ENCODE measurements around the gene DCUN1D2.
A peak's percentile ranks its signal among the peaks of the same experiment; 100 is the strongest.
"Not testable (repeated sequence)": the region's sequence is repeated elsewhere in the genome, so short reads cannot be mapped to it uniquely, and the experiment has no call there.

DCUN1D2 gene

DNA sequence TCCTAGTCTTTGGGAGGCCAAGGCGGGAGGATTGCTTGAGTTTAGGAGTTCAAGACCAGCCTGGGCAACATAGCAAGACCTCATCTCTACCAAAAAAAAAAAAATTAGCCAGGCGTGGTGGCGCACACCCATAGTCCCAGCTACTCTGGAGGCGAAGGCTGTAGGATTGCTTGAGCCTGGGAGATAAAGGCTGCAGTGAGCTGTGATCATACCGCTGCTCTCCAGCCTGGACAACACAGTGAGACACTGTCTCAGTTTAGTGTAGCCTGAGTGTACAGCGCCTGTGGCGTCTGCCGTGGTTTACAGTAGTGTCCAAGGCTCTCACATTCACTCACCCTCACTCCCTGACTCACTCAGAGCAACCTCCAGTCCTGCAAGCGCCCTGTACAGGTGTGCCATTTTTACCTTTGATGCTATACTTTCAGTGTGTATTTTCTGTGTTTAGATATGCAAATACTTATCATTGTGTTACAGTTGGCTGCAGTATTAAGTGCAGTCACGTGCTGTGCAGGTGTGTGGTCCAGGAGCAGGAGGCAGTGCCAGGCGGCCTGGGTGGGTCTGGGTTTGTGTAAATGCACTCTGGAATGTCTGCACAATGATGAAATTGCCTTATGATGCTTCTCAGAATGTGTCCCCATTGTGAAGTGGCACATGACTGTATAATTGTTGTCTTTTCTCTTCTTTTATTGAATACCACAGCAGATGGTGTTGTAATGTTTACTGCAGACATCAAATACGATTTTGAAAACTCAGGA lies 36.1 kb upstream of the DCUN1D2 start:
- intact Hi-C loops (cut with DNase I) = no loop called here
- peak in 2 of 42 donors; percentile 1 to 8 for DNase-seq

DNA sequence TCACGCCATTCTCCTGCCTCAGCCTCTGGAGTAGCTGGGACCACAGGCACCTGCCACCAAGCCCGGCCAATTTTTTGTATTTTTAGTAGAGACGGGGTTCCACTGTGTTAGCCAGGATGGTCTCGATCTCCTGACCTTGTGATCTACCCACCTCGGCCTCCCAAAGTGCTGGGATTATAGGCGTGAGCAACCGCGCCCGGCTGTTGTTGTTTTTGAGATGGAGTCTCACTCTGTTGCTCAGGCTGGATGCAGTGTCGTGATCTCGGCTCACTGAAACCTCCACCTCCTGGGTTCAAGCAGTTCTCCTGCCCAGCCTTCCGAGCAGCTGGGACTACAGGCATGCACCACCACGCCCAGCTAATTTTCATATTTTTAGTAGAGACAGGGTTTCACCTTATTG lies 31.9 kb upstream of the DCUN1D2 start:
- DNase-seq; intact Hi-C loops (cut with DNase I): not testable (repeated sequence)

DNA sequence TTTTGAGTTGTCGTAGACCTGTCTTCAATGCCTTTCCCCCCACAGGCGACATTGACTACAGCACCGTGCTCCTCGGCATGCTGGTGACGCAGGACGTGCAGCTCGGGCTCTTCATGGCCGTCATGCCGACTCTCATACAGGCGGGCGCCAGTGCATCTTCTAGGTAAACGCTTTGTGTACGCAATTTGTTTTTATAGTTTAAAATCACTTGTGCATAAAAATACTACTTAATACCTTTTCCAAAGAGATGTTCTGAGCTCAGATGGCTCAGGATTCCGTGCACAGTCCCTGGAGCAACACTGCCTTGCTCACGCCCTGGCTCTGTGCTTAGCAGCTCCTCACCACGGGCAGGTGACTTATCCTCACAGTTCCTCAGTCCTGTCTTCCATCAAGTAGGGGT lies 30.1 kb upstream of the DCUN1D2 start:
- intact Hi-C loops (cut with DNase I) = no loop called here
- no peak for DNase-seq

DNA sequence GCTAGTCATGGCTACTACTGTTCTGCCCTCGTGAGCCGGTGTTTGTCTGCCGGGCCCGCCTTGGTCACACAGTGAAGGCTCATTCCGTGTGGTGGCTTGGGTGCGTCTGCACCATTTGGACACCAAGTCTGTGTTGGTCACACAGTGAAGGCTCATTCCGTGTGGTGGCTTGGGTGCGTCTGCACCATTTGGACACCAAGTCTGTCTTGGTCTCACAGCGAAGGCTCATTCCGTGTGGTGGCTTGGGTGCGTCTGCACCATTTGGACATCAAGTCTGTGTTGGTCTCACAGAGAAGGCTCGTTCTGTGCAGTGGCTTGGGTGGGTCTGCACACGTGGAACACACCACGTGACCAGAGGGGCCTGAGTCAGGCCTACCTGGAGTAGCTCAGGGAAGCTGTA lies 29.0 kb upstream of the DCUN1D2 start:
- intact Hi-C loops (cut with DNase I) = no loop called here
- no peak for DNase-seq

DNA sequence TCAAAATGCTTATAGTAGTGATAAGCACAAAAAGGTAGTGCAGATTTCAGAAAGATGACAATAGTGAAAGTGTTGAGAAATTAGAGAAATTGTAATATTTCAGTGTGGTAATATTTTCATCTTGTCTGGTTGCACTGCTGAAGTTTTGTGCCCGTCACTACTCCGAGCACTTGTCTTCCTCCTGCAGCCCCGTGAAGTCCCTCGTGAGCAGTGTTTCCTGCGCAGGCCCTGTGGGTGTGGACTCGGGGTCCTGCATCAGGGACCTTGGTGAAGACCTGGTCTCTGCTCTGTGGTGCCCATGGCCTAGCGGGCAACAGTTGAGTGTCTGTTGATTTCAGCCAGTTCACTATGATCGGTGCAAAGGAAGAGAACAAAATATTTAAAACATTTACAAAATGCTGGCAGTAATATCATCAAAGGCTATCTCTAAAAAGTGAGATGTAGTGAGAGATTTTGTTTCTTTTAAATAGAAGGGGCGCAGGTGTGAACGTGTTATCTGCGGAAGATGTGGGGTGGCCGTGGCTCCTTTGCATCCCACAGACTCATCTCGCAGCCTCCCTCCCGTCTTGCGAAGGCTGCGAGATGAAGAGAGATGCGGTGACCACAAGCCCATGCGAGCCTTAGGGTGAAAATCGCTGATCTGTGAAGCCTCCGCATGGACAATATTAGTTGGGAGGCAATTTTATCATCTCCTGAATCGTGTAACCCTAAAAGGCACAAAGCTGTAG lies 27.7 kb upstream of the DCUN1D2 start:
- intact Hi-C loops (cut with DNase I) = no loop called here
- no peak for DNase-seq

DNA sequence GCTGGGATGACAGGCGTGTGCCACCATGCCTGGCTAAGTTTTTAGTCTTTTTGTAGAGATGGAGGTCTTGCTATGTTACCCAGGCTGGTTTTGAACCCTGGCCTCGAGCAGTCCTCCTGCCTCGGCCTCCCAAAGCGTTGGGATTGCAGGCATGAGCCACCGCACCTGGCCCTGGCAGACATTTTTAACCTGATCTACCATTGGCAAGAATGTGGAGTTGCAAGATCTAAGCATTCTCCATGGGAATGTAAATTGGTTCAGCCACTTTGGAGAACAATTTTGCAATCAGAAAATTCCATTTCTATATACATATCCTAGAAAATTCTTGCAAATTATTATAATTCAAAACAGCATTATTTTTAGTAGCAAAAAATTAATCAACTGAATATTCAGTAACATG lies 24.3 kb upstream of the DCUN1D2 start:
- no peak for DNase-seq
- intact Hi-C loops (cut with DNase I) = no loop called here

DNA sequence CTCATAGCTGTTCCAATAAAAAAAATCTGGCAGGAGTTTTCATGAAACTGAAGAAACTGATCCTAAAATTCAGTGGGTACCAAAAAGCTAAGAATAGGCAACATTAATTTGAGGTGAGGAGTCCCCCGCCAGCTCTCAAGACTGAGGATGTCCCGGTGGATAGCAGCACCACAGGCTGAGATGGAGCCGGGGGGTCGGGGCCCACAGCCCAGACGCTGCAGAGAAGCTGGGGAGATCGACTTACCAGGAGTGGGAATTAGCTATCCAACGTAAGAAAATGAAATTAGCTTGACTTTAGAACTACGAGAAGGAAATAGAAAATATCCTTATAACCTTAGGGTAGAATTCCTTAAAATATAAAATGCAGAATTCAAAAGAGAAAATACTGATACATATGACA lies 23.2 kb upstream of the DCUN1D2 start:
- intact Hi-C loops (cut with DNase I) = no loop called here
- DNase-seq = no peak

DNA sequence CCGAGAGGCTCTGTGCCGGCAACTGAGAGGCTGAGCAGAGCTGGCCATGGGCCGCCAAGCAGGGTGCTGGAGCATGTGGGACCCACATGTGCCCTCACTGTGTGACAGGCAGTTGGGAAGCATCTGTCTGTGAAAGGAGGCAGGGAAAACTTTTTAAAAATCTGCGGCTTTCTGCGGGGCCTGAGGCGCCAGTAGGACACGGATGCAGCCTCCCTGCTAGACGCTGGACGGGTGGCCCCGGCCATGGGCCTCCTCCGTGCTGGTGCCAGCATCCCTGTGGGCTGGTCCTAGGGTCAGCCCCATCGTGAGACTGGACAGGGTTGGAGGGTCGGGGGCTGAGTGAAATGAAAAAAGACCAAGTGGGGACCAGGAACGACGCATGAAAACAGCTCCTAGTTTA lies 20.9 kb upstream of the DCUN1D2 start:
- DNase-seq = no peak
- intact Hi-C loops (cut with DNase I) = no loop called here

DNA sequence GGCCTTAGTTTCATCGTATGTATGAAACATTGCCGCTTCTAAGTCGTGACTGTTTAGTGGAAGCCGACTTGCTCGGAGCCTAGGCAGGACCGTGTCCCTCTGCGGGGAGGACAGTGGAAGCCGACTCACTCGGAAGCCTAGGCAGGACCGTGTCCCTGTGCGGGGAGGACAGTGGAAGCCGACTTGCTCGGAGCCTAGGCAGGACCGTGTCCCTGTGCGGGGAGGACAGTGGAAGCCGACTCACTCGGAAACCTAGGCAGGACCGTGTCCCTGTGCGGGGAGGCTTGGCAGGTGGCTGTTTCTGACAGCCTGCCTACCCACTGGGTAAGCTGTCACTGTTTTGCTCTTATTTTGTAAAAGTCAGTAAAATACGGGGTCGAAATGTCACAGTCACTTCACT lies 20.4 kb upstream of the DCUN1D2 start:
- intact Hi-C loops (cut with DNase I) = no loop called here
- no peak for DNase-seq

DNA sequence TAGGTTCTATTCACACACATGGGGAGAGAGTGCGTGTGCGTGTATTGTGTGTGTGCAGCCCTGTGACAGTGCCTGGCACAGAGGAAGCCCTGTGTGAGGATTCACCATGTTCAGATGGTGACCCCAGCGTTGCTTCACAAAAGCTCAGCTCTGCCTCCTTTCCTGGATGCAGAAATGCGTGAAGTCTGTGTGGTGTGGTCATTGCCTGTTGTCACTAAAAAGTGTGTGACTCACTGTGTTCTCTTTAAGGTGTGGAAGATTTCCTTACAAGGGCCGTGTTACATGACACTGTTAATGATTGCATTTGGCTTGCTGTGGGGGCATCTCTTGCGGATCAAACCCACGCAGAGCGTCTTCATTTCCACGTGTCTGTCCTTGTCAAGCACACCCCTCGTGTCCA lies 19.5 kb upstream of the DCUN1D2 start:
- no peak for DNase-seq
- intact Hi-C loops (cut with DNase I) = no loop called here

DNA sequence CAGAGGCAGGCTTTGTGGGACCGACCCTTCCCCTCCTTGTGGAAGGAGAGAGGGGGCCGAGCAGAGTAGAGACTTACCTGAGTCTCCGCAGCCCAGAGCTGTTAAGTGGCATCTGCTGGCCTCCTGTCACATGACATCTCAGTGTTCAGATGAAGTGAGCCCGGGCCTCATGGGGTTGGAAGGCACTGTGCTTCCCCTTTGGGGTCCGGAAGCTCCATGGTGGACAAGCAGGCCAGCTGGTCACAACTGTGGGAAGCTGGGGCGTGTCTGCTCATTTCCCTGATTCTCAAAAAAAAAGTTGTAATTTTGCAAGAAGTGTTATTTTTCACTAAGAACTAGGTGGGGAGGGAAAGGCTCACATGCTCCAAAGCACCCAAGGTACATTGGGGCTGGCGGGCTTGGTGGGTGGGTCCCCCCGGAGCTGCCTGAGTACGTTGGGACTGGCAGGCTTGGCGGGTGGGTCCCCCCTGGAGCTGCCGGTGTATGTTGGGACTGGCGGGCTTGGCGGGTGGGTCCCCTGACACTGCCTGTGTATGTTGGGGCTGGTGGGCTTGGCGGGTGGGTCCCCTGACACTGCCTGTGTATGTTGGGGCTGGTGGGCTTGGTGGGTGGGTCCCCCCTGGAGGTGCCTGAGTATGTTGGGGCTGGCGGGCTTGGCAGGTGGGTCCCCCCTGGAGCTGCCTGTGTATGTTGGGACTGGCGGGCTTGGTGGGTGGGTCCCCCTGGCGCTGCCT lies 18.2 kb upstream of the DCUN1D2 start:
- DNase-seq = no peak
- intact Hi-C loops (cut with DNase I) = no loop called here

DNA sequence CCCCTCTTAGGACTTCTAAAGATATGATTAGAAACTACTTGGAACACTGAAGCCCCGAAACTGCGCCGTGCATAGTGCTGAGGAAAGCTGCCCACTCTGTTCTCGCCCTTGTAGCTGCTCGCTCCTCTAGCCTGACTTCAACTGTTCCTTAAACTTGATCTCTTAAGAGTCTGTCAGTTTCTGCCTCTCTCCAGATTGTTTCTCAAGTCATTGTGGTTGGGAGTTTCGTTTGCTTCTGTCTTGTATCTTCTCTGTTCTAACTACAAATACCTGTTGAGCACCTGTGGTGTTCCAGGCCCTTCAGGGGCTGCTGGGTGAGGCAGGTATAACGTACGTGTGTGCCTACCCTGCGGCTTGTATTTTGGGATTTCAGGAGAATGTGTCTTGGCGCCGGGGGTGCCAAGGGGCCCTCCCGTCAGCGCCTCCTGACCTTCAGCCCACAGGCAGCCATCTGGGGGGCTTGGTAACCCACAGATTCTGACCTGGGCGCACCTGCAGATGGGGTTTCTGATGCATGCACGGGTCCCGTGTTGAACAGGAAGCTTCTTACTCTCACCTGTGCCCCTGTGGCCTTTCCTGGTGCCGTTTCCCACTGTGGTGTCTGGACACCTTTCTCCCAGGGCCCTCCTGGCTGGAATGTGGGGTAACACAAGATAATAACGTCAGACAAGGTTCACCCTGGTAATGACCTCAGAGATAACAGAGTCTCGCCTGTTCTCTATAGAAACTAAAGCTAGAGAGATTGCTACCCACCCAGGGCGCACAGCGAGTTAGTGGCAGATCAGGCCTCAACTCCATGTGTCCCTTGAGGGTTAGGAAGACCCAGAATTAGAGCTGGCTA lies 17.2 kb upstream of the DCUN1D2 start:
- DNase-seq = no peak
- intact Hi-C loops (cut with DNase I) = no loop called here

DNA sequence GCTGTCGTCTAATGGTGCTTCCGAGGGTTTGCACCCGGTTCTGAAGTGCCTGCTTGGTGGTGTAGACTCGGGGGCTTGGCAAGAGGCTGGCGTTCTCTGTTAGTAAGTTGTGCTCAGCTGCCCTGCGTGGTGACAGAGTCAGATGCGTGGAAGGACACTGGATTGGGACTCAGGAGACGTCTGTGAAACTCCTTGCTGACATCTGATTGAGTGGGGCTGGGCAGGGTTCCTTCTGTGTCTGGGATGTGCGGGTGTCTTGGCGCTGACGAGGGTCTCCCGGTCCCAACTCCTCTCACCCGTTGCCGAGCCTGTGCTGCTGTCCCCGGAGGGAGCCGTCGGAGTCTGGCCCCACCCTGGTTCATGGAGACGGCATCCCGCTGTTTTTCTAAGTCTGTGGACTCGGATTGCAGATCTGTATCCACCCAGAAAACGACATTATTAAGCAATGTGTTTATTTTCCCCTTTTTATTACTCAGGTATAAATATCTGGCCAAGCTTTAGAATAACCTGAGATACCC lies 16.4 kb upstream of the DCUN1D2 start:
- intact Hi-C loops (cut with DNase I) = no loop called here
- DNase-seq = no peak

DNA sequence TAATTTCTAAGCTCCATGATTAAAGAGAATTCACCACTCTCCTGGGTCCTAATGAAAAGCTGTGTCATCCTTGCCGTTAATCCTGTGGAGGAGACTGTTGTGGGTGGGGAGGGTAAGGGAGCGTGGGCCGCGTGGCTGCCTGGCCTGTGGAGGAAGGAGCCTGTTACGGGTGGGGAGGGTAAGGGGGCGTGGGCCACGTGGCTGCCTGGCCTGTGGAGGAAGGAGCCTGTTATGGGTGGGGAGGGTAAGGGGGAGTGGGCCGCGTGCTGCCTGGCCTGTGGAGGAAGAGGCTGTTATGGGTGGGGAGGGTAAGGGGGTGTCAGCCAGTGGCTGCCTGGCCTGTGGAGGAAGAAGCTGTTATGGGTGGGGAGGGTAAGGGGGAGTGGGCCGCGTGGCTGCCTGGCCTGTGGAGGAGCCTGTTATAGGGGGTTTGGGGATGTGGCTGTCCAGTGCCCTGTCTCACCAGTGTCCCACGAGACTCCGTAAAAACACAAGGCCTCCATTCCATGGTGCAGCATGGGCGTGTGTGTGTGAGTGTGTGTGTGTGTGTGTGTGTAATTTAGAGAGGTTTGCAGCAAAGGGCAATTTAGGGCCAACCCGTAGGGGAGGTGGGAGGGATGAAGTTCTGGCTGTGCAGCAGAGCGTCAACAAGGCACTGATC lies 15.6 kb upstream of the DCUN1D2 start:
- peak in 11 of 42 donors; percentile 10 to 70 (median 43) for DNase-seq
- intact Hi-C loops (cut with DNase I) = no loop called here

DNA sequence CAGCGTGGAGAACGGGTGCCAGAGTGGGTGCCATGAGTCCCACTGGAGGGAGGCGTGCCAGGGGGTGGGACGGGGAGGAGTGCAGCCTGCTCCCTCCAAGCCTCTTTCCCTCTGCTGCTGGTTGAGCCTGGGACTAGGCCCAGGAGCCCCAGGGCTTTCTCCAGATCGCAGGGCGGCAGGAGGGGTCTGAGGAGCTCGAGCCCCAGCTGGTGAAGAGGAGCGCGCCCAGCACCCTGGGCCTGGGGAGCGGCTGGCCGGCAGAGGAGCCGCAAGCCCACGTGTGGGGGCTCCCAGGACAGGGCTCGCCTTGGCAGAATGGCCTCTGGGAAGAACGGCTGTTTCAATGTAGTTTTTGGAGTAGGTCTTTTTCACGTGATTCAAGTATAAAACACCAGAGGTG lies 12.2 kb upstream of the DCUN1D2 start:
- DNase-seq = peak in 1 of 42 donors; percentile 27
- intact Hi-C loops (cut with DNase I) = no loop called here

DNA sequence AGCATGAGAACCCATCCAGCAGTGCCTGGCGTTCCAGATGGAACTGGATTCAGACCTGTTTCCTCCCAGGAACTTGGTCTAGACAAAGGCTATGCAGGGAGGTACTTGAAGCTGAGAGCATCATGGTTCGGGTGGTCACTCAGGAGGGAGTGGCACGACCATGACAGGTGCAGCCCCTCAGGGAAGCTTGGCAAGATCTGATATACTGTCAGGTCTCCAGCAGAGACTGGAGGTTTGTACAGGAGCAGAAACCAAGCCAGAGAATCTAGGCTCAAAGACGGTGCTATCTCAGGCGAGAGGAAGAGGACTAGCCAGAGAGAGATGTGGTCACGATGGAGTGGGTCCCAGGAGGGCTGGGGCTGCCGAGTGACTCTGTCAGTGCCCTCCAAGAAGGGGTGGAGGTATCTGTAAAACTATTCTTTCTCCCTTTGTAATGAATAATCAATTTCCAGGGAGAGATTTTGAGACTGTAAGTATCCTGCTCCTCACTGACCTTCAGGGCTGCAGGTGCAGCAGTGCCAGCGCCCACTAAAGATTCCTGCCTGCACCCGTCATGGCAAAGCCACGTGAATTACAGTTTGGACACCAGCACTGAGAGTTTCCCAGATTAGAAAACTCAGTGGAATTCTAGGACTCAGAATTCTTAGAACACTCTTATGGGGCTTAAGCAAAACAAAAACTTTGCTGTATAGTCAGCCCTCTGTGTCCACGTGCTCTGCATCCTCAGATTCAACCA lies 10.2 kb upstream of the DCUN1D2 start:
- DNase-seq = no peak
- intact Hi-C loops (cut with DNase I) = no loop called here

DNA sequence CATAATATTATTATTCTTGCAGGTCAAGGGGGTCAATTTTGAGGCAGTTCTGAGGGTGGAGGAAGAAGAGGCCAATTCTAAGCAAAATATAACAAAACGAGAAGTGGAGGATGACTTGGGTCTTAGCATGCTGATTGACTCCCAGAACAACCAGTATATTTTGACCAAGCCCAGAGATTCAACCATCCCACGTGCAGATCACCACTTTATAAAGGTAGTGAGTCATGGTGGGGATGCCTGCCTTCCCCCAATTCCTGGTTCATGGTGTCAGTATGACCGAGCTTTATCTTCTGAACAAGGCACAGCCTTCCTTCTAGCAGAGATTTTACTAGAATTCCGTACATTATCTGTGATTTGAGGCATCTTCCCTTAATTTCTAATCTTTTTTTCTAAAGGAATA lies 9.4 kb upstream of the DCUN1D2 start:
- intact Hi-C loops (cut with DNase I) = no loop called here
- DNase-seq = no peak

DNA sequence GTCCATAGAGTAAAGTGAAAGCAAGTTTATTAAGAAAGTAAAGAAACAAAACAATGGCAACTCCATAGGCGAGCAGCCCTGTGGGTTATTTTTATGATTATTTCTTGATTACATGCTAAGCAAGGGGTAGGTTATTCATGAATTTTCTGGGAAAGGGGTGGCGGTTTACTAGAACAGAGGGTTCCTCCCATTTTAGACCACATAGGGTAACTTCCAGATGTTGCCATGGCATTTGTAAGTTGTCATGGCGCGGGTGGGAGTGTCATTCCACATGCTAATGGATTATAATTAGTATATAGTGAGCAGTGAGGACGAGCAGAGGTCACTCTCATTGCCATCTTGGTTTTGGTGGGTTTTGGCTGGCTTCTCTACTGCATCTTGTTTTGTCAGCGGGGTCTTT lies 8.4 kb upstream of the DCUN1D2 start:
- intact Hi-C loops (cut with DNase I) = no loop called here
- no peak for DNase-seq

All from head of caudate nucleus (tissue), 42 donors.